Esophagus (tissue), 2 donors: ENCODE measurements around the gene MFSD6L. TPM values are rescaled to one million over a fixed set of nuclear protein-coding genes. Genes with fewer than 3 reads are reported as not detected.

Experiments used
- H3K27ac ChIP-seq, 2 donors: one replicate each; pipeline ENCODE4 v1.5.1; 2013; ENCODE audit warnings: low read depth in 2 of 2, mild to moderate bottlenecking in 2 of 2, inconsistent platforms in 1 of 2, low read length in 1 of 2, moderate library complexity in 1 of 2
- H3K27me3 ChIP-seq, 2 donors: one replicate each; pipeline ENCODE4 v1.6.1; 2013; ENCODE audit warnings: low read length in 2 of 2, control low read depth in 1 of 2, mild to moderate bottlenecking in 1 of 2; ENCODE audit not compliant: insufficient read depth in 2 of 2, control insufficient read depth in 1 of 2
- H3K36me3 ChIP-seq, 2 donors: one replicate each; pipeline ENCODE4 v1.6.1; 2013; ENCODE audit warnings: low read length in 1 of 2; ENCODE audit not compliant: control insufficient read depth in 2 of 2, insufficient read depth in 2 of 2
- H3K4me1 ChIP-seq, 2 donors: one replicate each; pipeline ENCODE4 v1.6.1; 2013; ENCODE audit warnings: low read length in 1 of 2; ENCODE audit not compliant: control insufficient read depth in 2 of 2, insufficient read depth in 2 of 2
- H3K4me3 ChIP-seq, 2 donors: one replicate each; pipeline ENCODE4 v1.5.1; 2013; ENCODE audit warnings: low read length in 2 of 2, mild to moderate bottlenecking in 2 of 2, low read depth in 1 of 2, moderate library complexity in 1 of 2
- H3K9me3 ChIP-seq, 2 donors: one replicate each; pipeline ENCODE4 v1.6.1; 2013; ENCODE audit warnings: mild to moderate bottlenecking in 2 of 2, low read depth in 1 of 2, low read length in 1 of 2, moderate library complexity in 1 of 2; ENCODE audit not compliant: control insufficient read depth in 2 of 2, insufficient read depth in 1 of 2
- WGBS, 2 donors: extraction: QIAGEN DNeasy Blood & Tissue Kit; methylation state at CpG; one replicate each; pipeline ENCODE4 v1.1.7; 2013; 5-methylcytosine and 5-hydroxymethylcytosine counted together
- polyA plus RNA-seq, 2 donors: library from polyadenylated mRNA; stranded (reverse); fragments of 200-250 nt; gene quantifications; one replicate each; pipeline ENCODE4 v1.2.3, GENCODE V29; 2013
- donor health status: healthy with polysubstance abuse.
- donor health status: Bipolar disorder and iron deficiency.

Gene MFSD6L
- polyA plus RNA-seq, 2 donors: 0.24 to 0.75 TPM

DNA sequence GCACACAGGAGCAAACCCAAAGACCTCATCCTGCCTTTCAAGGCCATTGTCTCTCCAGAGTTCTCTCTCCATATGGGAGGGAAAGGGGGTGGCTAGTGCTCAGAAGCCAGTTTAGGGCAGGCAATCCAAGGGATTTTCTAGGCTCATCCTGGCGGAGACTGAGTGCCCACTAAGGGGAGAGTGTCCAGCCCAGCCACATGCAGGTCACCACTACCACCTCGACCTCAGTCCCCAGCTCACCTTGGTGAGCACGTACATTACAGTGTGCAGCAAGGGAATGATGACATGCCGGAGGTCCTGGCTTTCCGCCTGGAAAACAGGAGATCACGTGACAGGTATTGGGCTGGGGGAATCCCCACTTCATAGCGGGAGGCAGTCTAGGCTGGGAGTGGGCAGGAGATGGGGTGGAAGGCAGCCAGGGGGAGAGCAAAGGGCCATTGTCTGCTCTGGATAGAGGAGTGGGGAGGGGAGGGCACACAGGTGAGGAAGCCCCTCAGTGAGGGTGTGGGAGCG lies 38.5 kb upstream of the MFSD6L start:
- Histone ChIP-seq H3K27ac (no peak overlapping the region), H3K4me1 (no peaks in the 10 kb centered on the region), H3K9me3 (no peaks in the 10 kb centered on the region), H3K27me3 (no peaks in the 10 kb centered on the region), H3K36me3 (no peaks in the 10 kb centered on the region), H3K4me3 (no peak overlapping the region)
- WGBS, 2 donors: 37 to 39% methylated on average over 8 of the region's 8 CpGs

DNA sequence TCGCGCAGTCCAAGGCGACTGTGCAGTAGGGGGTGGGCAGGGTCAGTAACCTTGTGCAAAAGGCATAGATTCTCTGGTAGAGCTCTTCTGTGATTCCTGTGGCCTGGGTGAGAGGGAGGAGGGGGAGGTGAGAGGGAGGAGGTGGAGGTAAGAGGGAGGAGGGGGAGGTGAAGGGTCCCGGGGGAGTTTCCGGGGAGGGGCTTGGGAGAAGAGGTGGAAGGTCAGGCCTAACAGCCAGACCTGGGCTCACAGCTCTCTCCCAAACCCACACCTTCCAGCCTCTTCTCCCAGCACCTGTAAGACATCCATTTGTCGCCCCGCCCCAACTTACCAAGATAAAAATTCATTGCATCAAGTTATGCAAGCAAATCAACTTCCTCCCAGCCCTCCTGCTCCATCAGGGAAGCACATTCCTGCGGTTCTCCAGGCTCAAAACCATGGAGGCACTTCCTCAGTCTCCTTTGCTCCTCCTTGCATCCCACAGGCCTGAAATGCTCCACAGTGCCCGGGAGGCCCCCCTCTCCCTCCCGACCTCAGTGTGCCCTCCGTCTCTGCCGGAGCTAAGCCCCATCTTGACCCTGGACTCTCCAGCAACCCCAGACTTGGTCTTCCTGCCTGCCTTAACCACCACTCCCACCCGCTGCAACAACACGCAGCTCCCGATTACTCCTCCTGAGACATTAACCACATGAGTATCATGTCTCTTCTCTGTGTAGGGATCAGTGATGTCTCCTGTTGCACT lies 37.8 kb upstream of the MFSD6L start:
- no peaks in the 10 kb centered on the region for H3K27me3 ChIP-seq

DNA sequence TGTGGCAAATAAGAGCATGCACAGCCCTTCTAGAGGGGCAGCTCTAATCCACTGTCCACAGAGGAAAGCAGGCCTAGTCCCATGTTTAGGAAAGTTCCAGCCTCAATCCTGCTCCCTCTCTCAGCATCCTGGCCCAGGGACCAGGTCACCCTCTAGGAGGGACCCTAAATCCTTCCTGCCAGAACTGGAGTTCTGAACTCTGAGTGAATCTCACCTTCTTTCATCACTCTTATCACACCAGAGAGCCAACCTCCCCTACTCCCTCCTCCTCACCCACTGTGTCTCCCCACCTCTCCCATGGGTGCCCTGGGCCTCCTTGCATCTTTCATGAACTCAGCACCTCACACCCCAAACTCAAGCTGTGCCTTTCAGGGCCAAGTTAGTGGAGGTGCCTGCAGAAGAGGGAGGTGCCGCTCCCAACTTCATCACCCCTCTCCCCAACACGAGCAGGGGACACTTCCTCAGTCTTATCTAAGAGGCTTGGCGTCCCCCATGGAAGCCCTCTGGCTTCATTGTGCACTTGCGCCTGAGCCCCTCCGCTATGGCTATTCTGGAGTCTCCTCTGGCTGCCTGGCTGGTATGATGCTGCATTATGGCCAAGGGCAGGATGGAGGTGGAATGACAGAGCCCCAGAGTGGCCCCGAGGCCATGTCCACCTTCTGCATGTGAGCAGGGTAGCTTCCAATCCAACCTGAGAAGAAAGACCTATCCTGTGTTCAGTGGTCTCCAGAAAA lies 36.6 kb upstream of the MFSD6L start:
- 88 to 89% methylated on average over 6 of the region's 6 CpGs for WGBS, 2 donors
- Histone ChIP-seq H3K4me3 (no peak overlapping the region), H3K36me3 (no peaks in the 10 kb centered on the region), H3K4me1 (no peaks in the 10 kb centered on the region), H3K27me3 (no peaks in the 10 kb centered on the region), H3K27ac (no peak overlapping the region), H3K9me3 (no peaks in the 10 kb centered on the region)

More for the DNA sequence above, 37.8 kb upstream of the MFSD6L start:
- Histone ChIP-seq H3K9me3 (no peaks in the 10 kb centered on the region), H3K36me3 (no peaks in the 10 kb centered on the region), H3K4me1 (no peaks in the 10 kb centered on the region), H3K27ac (no peak overlapping the region), H3K4me3 (no peak overlapping the region)
- 76 to 77% methylated on average over 15 of the region's 15 CpGs for WGBS, 2 donors

DNA sequence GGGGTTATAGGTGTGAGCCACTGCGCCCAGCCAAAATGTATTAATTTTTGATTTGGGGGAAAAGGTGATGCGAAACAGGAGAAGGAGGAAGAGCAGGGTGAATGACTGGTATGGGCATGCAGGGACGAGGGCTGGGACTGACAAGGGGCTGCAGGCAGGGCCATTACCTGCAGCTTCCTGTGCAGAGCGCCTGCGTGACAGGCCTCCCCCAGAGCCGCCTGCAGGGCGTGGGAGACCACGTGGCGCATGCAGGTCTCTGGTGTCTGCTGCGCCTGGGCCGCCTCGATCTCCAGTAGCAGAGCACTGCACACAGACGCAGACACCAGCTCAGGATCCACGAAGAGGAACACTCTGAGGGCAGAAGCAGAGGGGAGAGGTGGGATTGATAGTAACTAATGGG lies 35.9 kb upstream of the MFSD6L start:
- Histone ChIP-seq H3K4me1 (no peaks in the 10 kb centered on the region), H3K4me3 (no peak overlapping the region), H3K36me3 (no peaks in the 10 kb centered on the region), H3K9me3 (no peaks in the 10 kb centered on the region), H3K27ac (no peak overlapping the region), H3K27me3 (no peaks in the 10 kb centered on the region)
- WGBS, 2 donors: 91% methylated on average over 14 of the region's 14 CpGs

DNA sequence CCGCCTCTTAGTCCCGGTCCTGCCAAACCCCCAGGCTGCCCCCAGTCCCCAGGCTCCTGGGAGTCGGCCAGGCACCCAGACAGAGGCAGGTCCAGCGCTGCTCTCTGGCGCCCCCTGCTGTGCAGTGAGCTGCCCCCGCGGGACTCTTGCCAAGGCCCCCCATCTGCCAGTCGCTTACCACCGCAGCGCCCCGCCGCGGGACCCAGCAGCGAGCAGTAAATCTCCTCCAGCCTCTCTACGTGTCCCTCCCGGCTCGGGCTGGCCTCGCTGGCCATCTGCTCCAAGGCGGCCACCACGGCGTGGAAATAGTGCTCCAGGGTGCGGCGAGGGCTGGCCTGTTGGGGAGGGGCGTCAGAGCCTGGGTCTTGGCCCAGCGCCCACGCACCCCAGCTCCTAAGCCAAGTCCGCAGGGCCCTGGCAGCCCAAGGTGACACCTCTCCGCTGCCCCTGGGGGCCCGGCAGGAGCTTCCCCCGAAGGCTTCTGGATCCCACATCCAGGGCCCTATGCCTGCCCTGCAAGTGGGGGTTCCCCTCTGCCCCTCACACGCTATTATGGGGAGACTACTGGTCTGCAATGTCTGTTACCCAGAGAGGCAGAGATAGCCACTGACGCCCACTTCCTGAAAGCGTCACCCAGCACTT lies 33.7 kb upstream of the MFSD6L start:
- H3K4me3 ChIP-seq: no peak overlapping the region
- H3K9me3 ChIP-seq: peaks cover 0 to 5% of the 10 kb centered on the region in 2 donors
- 43 to 47% methylated on average over 33 of the region's 33 CpGs for WGBS, 2 donors
- no peak overlapping the region for H3K27ac ChIP-seq
- no peaks in the 10 kb centered on the region for H3K4me1 ChIP-seq
- H3K27me3 ChIP-seq: no peaks in the 10 kb centered on the region
- no peaks in the 10 kb centered on the region for H3K36me3 ChIP-seq

DNA sequence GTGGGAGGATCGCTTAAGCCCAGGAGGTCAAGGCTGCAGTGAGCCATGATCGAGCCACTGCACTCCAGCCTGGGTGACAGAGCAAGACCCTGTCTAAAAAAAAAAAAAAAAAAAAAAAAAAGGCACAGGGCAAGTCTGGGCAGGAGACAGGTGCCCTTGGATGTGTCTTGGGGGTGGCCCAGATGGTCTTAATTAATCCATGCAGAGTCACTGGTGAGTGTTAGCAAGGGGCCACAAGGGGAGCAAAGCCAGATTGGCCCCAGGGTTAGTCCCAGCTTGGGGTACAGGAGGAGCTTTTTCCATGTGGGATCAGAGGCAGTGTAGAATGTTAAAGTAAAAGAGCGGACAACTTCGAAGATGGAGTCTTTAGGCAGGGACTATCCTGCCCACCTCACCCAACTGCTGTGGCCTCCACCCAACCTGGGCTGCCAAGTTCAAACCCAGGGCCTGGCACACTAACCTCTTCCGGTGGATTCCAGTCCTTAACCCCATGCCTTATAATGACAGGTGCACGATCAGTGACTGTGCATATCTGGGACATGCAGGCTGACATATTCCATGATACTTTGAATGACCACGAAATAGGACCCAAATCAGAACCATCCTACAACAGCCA lies 32.2 kb upstream of the MFSD6L start:
- no peaks in the 10 kb centered on the region for H3K27me3 ChIP-seq
- WGBS, 2 donors: 82 to 83% methylated on average over 7 of the region's 7 CpGs

DNA sequence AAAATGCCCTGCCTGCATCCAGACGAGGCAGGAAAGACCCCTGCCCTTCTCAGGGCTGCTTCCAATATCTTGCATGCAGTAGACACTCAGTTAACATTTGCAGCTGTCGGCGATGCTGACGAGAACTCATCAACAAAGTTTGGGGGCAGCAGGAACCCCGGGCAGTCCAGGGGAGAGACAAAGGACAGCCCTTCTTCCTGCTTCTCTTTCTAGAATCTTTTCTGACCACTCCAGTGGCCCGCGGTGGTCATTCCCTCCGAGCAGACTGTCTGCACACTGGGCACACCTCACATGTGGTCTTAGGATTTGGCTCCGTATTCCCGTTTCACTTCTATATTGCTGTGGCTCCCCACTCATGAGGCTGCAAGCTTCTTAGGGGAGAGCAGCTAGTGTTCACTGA lies 31.0 kb upstream of the MFSD6L start:
- H3K27ac ChIP-seq: no peak overlapping the region
- H3K9me3 ChIP-seq: peaks cover 0 to 8% of the 10 kb centered on the region in 2 donors
- 74 to 80% methylated on average over 10 of the region's 10 CpGs for WGBS, 2 donors
- H3K4me1 ChIP-seq: no peaks in the 10 kb centered on the region
- H3K27me3 ChIP-seq: no peaks in the 10 kb centered on the region
- H3K36me3 ChIP-seq: no peaks in the 10 kb centered on the region
- no peak overlapping the region for H3K4me3 ChIP-seq

More for the DNA sequence above, 32.2 kb upstream of the MFSD6L start:
- no peaks in the 10 kb centered on the region for H3K36me3 ChIP-seq
- no peak overlapping the region for H3K4me3 ChIP-seq
- H3K27ac ChIP-seq: no peak overlapping the region
- H3K9me3 ChIP-seq: peaks cover 0 to 5% of the 10 kb centered on the region in 2 donors
- no peaks in the 10 kb centered on the region for H3K4me1 ChIP-seq

DNA sequence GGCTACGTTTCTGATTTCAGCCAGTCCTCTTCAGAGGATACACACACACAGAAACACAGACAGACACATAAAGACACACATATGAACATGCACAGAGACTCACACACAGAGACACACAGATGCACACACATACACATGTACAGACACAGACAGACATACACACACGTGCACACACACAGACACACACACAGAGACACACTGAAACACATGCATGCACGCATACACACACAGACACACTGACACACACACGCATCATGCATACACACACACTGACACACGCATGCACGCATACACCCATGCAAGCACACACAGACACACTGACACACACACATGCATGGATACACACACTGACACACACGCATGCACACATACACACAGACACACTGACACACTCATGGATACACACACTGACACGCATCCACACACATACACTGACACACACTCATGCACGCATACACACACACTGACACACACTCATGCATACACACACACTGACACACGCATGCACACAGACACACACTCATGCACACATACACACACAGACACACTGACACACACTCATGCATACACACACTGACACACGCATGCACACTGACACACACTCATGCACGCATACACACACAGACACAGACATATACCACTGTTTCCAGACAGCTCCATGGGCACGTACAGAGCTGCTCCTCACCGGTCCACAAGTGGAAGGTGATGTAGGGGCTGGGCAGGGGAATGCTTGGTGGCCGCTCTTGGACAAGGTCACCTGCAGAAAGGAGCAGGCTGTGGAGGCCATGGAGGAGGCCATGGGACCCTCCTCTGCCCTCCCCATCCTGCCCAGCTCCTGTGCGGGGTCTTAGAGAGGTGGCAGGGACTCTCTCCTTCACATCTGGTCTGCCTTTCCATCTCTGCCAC lies 30.1 kb upstream of the MFSD6L start:
- 86 to 92% methylated on average over 16 of the region's 16 CpGs for WGBS, 2 donors
- peaks cover 0 to 8% of the 10 kb centered on the region in 2 donors for H3K9me3 ChIP-seq
- no peaks in the 10 kb centered on the region for H3K27me3 ChIP-seq
- no peak overlapping the region for H3K27ac ChIP-seq
- no peaks in the 10 kb centered on the region for H3K4me1 ChIP-seq
- H3K4me3 ChIP-seq: no peak overlapping the region
- H3K36me3 ChIP-seq: no peaks in the 10 kb centered on the region
